Embryonic facial prominence (tissue), 1 donor: ENCODE results near the gene EEFSEC.
"Not testable (repeated sequence)": the region's sequence is repeated elsewhere in the genome, so short reads cannot be mapped to it uniquely, and the experiment has no call there.

Experiments used
- DNase-seq: peaks from one replicate; pipeline ENCODE4 v3.0.0-alpha.2; 2016; ENCODE audit errors: extremely low spot score

Gene EEFSEC

GRCh38 chr3:128152419-128153155 is 694 bp upstream of the EEFSEC start:
- DNase-seq = no peak

- not testable (repeated sequence) for DNase-seq
Measured at GRCh38 chr3:128154354-128154753, 1.1 kb downstream of the EEFSEC start.

GRCh38 chr3:128155616-128156360 is 2.5 kb downstream of the EEFSEC start:
- no peak for DNase-seq

- DNase-seq = no peak
Measured at GRCh38 chr3:128160661-128161060, 7.4 kb downstream of the EEFSEC start.

- DNase-seq = no peak
Measured at GRCh38 chr3:128163432-128163831, 10.2 kb downstream of the EEFSEC start.

- no peak for DNase-seq
Measured at GRCh38 chr3:128166971-128167453, 13.7 kb downstream of the EEFSEC start.

GRCh38 chr3:128167646-128167972 is 14.3 kb downstream of the EEFSEC start:
- no peak for DNase-seq

GRCh38 chr3:128167973-128168674 is 14.8 kb downstream of the EEFSEC start:
- no peak for DNase-seq

- no peak for DNase-seq
Measured at GRCh38 chr3:128168836-128169235, 15.6 kb downstream of the EEFSEC start.

- no peak for DNase-seq
Measured at GRCh38 chr3:128170866-128171516, 17.7 kb downstream of the EEFSEC start.

GRCh38 chr3:128173200-128173599 is 19.9 kb downstream of the EEFSEC start:
- DNase-seq = no peak

- no peak for DNase-seq
Measured at GRCh38 chr3:128173849-128174248, 20.6 kb downstream of the EEFSEC start.

- no peak for DNase-seq
Measured at GRCh38 chr3:128174675-128175590, 21.7 kb downstream of the EEFSEC start.

GRCh38 chr3:128175768-128176167 is 22.5 kb downstream of the EEFSEC start:
- no peak for DNase-seq

GRCh38 chr3:128176276-128176833 is 23.1 kb downstream of the EEFSEC start:
- no peak for DNase-seq

GRCh38 chr3:128177865-128178264 is 24.6 kb downstream of the EEFSEC start:
- DNase-seq = no peak

- no peak for DNase-seq
Measured at GRCh38 chr3:128178782-128179483, 25.7 kb downstream of the EEFSEC start.

GRCh38 chr3:128179484-128179819 is 26.2 kb downstream of the EEFSEC start:
- no peak for DNase-seq

- DNase-seq = no peak
Measured at GRCh38 chr3:128180436-128180835, 27.2 kb downstream of the EEFSEC start.

GRCh38 chr3:128180913-128181312 is 27.6 kb downstream of the EEFSEC start:
- DNase-seq = no peak
